Measurements from ENCODE around the gene PCID2.

The PCID2 gene

DNA sequence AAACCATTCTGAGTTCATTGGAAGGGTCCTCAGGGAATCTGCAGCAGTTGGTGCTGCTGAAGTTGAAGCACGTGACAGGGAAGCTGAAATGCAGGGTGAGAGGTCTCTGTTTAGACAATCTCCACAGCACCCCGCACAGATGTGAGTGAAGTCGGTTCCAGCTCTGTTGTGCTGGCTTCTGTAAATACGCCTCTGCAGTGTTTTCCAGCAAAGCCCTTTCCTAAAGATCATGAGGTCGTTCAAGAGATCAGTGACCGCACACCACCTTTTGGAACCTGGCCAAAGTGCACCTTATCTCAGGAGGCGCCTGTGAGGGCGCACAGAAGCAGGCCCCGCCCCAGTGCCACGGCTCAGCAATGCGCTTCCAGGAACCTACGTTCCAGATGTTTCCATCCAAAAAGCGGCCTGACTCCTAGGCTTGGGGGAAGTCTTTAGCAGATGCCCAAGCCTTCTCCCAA is 11.7 kb upstream of the PCID2 start:
- Histone ChIP-seq H3K9ac (ENCODE audit: low read length) (no peak overlapping the region), H3K9me3 (replicated peaks; ENCODE audit: insufficient read depth, low read length) (no peaks in the 10 kb centered on the region), H3K9me2 (replicated peaks; ENCODE audit: insufficient read depth, low read length) (no peaks in the 10 kb centered on the region), H3F3A (ENCODE audit: insufficient read depth, low read length) (no peaks in the 10 kb centered on the region), H3K4me2 (ENCODE audit: low read depth, low read length) (no peak overlapping the region), H4K20me1 (ENCODE audit: insufficient read depth, low read length) (peaks cover 21% of the 10 kb centered on the region), H3K79me2 (ENCODE audit: low read length) (peaks cover 95% of the 10 kb centered on the region), H3K27me3 (replicated peaks; ENCODE audit: insufficient read depth, low read length) (no peaks in the 10 kb centered on the region), H3K36me3 (replicated peaks; ENCODE audit: insufficient read depth, low read length) (no peaks in the 10 kb centered on the region; the same call in 1 of the 2 replicates), H3K4me1 (ENCODE audit: low read length) (no peaks in the 10 kb centered on the region), H3K4me3 (ENCODE audit: low read length) (no peak overlapping the region), H3K27ac (ENCODE audit: low read length) (no peak overlapping the region), H2AFZ (ENCODE audit: low read length) (no peak overlapping the region)
- no peak for TF ChIP-seq EZH2phosphoT487 (IDR thresholded peaks at IDR 0.05; ENCODE audit: low read length)
- no peak for TF ChIP-seq CTCF (IDR thresholded peaks at IDR 0.05; ENCODE audit: low read length)
- DNase-seq: no peak

DNA sequence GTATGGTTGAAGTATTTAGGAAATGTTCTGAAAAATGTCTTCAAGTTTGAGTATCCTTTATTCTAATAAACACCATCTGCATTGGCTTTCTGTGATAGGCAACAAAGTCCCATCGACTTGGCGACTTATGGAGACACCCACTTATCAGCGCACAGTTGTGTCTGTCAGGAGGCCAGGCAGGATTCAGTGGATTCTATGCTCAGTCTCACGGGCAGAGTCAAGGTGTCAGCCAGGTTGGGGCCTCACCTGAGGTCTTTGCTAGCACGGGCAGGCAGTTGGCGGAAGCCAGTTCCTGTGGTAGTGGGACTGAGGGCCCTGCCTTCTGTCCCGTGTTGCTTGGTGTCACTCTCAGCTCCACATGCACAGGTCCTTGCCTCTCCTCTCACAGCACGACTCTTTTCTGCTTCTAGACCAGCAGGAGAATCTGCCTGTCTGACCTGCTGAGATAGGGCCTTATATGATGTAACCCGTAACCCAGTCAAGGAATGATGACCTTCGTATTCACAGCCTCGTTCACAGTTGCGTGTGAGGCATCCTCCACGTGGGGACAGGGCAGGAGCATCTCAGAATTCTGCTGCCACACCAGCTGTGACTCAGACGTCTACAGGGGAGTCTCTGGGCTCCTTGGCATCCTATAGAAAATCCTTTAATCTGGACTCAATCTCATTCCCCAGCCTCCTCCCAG is 10.9 kb upstream of the PCID2 start:
- DNase-seq: no peak

DNA sequence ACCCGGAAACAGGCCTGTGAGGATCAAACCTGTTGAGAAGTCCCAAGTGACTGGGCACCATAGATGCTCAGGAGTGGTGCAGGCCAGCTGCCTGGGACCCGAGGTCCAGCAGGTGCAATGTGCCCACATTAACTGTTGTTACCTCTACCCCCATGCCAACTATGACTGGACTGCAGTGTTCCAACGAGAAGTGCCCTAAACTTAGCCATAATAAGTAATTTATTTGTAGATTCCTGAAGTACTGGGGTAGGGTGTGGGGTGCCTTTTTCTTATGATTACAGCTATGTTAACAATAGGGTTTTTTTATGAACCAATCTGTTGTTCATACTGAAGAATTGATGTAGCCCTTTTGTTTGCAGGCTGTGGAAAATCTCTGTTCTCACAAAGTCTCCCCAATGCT is 10.1 kb upstream of the PCID2 start:
- H3K9me3 ChIP-seq (replicated peaks; ENCODE audit: insufficient read depth, low read length): no peaks in the 10 kb centered on the region
- no peak for DNase-seq
- H3K4me1 ChIP-seq (ENCODE audit: low read length): no peaks in the 10 kb centered on the region
- H3K4me2 ChIP-seq (ENCODE audit: low read depth, low read length): no peak overlapping the region
- H3K4me3 ChIP-seq (ENCODE audit: low read length): no peak overlapping the region
- no peak overlapping the region for H2AFZ ChIP-seq (ENCODE audit: low read length)
- peaks cover 99% of the 10 kb centered on the region for H3K79me2 ChIP-seq (ENCODE audit: low read length)
- H3F3A ChIP-seq (ENCODE audit: insufficient read depth, low read length): no peaks in the 10 kb centered on the region
- no peaks in the 10 kb centered on the region; the same call in 1 of the 2 replicates for H3K36me3 ChIP-seq (replicated peaks; ENCODE audit: insufficient read depth, low read length)
- no peak overlapping the region for H3K27ac ChIP-seq (ENCODE audit: low read length)
- TF ChIP-seq CTCF (IDR thresholded peaks at IDR 0.05; ENCODE audit: low read length) (no peak), EZH2 (optimal IDR thresholded peaks at IDR 0.05; ENCODE audit: low read depth, low read length) (no peak), EZH2phosphoT487 (IDR thresholded peaks at IDR 0.05; ENCODE audit: low read length) (no peak)
- no peak overlapping the region for H3K9ac ChIP-seq (ENCODE audit: low read length)
- no peaks in the 10 kb centered on the region for H3K9me2 ChIP-seq (replicated peaks; ENCODE audit: insufficient read depth, low read length)
- peaks cover 28% of the 10 kb centered on the region for H4K20me1 ChIP-seq (ENCODE audit: insufficient read depth, low read length)
- no peaks in the 10 kb centered on the region for H3K27me3 ChIP-seq (replicated peaks; ENCODE audit: insufficient read depth, low read length)

More for the DNA sequence above, 10.9 kb upstream of the PCID2 start:
- Histone ChIP-seq H2AFZ (ENCODE audit: low read length) (no peak overlapping the region), H3K4me2 (ENCODE audit: low read depth, low read length) (no peak overlapping the region), H3F3A (ENCODE audit: insufficient read depth, low read length) (no peaks in the 10 kb centered on the region), H4K20me1 (ENCODE audit: insufficient read depth, low read length) (peaks cover 28% of the 10 kb centered on the region), H3K27ac (ENCODE audit: low read length) (no peak overlapping the region), H3K4me3 (ENCODE audit: low read length) (no peak overlapping the region), H3K9me3 (replicated peaks; ENCODE audit: insufficient read depth, low read length) (no peaks in the 10 kb centered on the region), H3K36me3 (replicated peaks; ENCODE audit: insufficient read depth, low read length) (no peaks in the 10 kb centered on the region; the same call in 1 of the 2 replicates), H3K27me3 (replicated peaks; ENCODE audit: insufficient read depth, low read length) (no peaks in the 10 kb centered on the region), H3K79me2 (ENCODE audit: low read length) (peaks cover 95% of the 10 kb centered on the region), H3K9ac (ENCODE audit: low read length) (no peak overlapping the region), H3K9me2 (replicated peaks; ENCODE audit: insufficient read depth, low read length) (no peaks in the 10 kb centered on the region), H3K4me1 (ENCODE audit: low read length) (no peaks in the 10 kb centered on the region)
- TF ChIP-seq EZH2 (optimal IDR thresholded peaks at IDR 0.05; ENCODE audit: low read depth, low read length) (no peak), EZH2phosphoT487 (IDR thresholded peaks at IDR 0.05; ENCODE audit: low read length) (no peak), CTCF (IDR thresholded peaks at IDR 0.05; ENCODE audit: low read length) (no peak)

Measured in MM.1S (cell line).